Nephron (organoid): ENCODE measurements around the gene TSPAN18.

Experiments used
- H3K27ac Mint-ChIP-seq, 3 experiments: 2 replicates each; pipeline ENCODE4 v1.8.0; 2020; ENCODE audit warnings: mixed read lengths in 3 of 3, mild to moderate bottlenecking in 2 of 3, moderate library complexity in 1 of 3
- H3K27me3 Mint-ChIP-seq: 2 replicates; pipeline ENCODE4 v1.8.0; 2021; ENCODE audit warnings: low read depth, mild to moderate bottlenecking, moderate library complexity, mixed read lengths
- H3K36me3 Mint-ChIP-seq: 2 replicates; pipeline ENCODE4 v1.8.0; 2020; ENCODE audit warnings: low read depth, mixed read lengths
- H3K4me1 Mint-ChIP-seq: 2 replicates; pipeline ENCODE4 v1.8.0; 2020; ENCODE audit warnings: mixed read lengths
- H3K4me3 Mint-ChIP-seq, 3 experiments: 2 replicates each; pipeline ENCODE4 v1.8.0; 2020; ENCODE audit warnings: mild to moderate bottlenecking in 3 of 3, mixed read lengths in 3 of 3, moderate library complexity in 2 of 3
- H3K9me3 Mint-ChIP-seq: 2 replicates; pipeline ENCODE4 v1.8.0; 2020; ENCODE audit warnings: mixed read lengths
- CTCF ChIP-seq, 3 experiments: fragments of 200-600 bp; sonication (generic); IDR thresholded peaks; one replicate each; pipeline ENCODE4 v1.5.0; 2021; ENCODE audit warnings: antibody characterized with exemption in 3 of 3; ENCODE audit not compliant: unreplicated experiment in 3 of 3

TSPAN18 gene

GRCh38 chr11:44788536-44789261, 61.9 kb downstream of the TSPAN18 start:
- peak overlapping the region in 2 of 3 experiments; percentile 40 to 46 for H3K27ac Mint-ChIP-seq
- H3K36me3 Mint-ChIP-seq, result no peaks in the 10 kb centered on the region
- TF ChIP-seq CTCF (IDR thresholded peaks at IDR 0.05; ENCODE audit: unreplicated experiment in 3 of 3), result no peak
- no peaks in the 10 kb centered on the region for H3K9me3 Mint-ChIP-seq
- H3K4me3 Mint-ChIP-seq, result no peak overlapping the region
- H3K4me1 Mint-ChIP-seq, result peaks cover 61% of the 10 kb centered on the region
- H3K27me3 Mint-ChIP-seq, result peaks cover 18% of the 10 kb centered on the region

- H3K4me1 Mint-ChIP-seq, result peaks cover 57% of the 10 kb centered on the region
- no peak overlapping the region for H3K4me3 Mint-ChIP-seq
- peak overlapping the region in 2 of 3 experiments; percentile 18 to 27 for H3K27ac Mint-ChIP-seq
- H3K27me3 Mint-ChIP-seq, result peaks cover 18% of the 10 kb centered on the region
- no peak for TF ChIP-seq CTCF (IDR thresholded peaks at IDR 0.05; ENCODE audit: unreplicated experiment in 3 of 3)
- H3K36me3 Mint-ChIP-seq, result no peaks in the 10 kb centered on the region
- no peaks in the 10 kb centered on the region for H3K9me3 Mint-ChIP-seq
Measured at GRCh38 chr11:44789496-44789895, 62.7 kb downstream of the TSPAN18 start.

GRCh38 chr11:44790211-44790610, 63.4 kb downstream of the TSPAN18 start:
- peak overlapping the region in 2 of 3 experiments; percentile 44 to 62 for H3K27ac Mint-ChIP-seq

GRCh38 chr11:44791316-44791925, 64.7 kb downstream of the TSPAN18 start:
- Mint-ChIP-seq H3K36me3 (no peaks in the 10 kb centered on the region), H3K4me1 (peaks cover 49% of the 10 kb centered on the region), H3K27ac (peak overlapping the region in 1 of 3 experiments; percentile 62), H3K4me3 (no peak overlapping the region), H3K9me3 (no peaks in the 10 kb centered on the region), H3K27me3 (peaks cover 11% of the 10 kb centered on the region)
- no peak for TF ChIP-seq CTCF (IDR thresholded peaks at IDR 0.05; ENCODE audit: unreplicated experiment in 3 of 3)

More at GRCh38 chr11:44790211-44790610, 63.4 kb downstream of the TSPAN18 start:
- Mint-ChIP-seq H3K9me3 (no peaks in the 10 kb centered on the region), H3K27me3 (peaks cover 16% of the 10 kb centered on the region), H3K36me3 (no peaks in the 10 kb centered on the region), H3K4me3 (no peak overlapping the region), H3K4me1 (peaks cover 50% of the 10 kb centered on the region)
- TF ChIP-seq CTCF (IDR thresholded peaks at IDR 0.05; ENCODE audit: unreplicated experiment in 3 of 3), result no peak

- H3K4me3 Mint-ChIP-seq, result no peak overlapping the region
- no peak for TF ChIP-seq CTCF (IDR thresholded peaks at IDR 0.05; ENCODE audit: unreplicated experiment in 3 of 3)
- no peaks in the 10 kb centered on the region for H3K9me3 Mint-ChIP-seq
- peaks cover 45% of the 10 kb centered on the region for H3K4me1 Mint-ChIP-seq
- peak overlapping the region in 1 of 3 experiments; percentile 62 for H3K27ac Mint-ChIP-seq
- peaks cover 11% of the 10 kb centered on the region for H3K27me3 Mint-ChIP-seq
- H3K36me3 Mint-ChIP-seq, result no peaks in the 10 kb centered on the region
Measured at GRCh38 chr11:44792171-44792570, 65.4 kb downstream of the TSPAN18 start.
